Measurements from ENCODE around the gene ATG14.

The ATG14 gene

GRCh38 chr14:55374771-55375170, 36.9 kb downstream of the ATG14 start:
- H3K4me3 ChIP-seq (ENCODE audit: insufficient read depth in 1 of 2, low read depth in 1 of 2, low read length in 2 of 2): no peak overlapping the region
- H3K79me1 ChIP-seq (replicated peaks; ENCODE audit: low read length, poor library complexity, severe bottlenecking): peaks cover 4% of the 10 kb centered on the region
- H3K4ac ChIP-seq (ENCODE audit: low read depth in 1 of 2, low read length in 2 of 2): no peak overlapping the region
- no peak overlapping the region for H4K8ac ChIP-seq (ENCODE audit: low read length)
- H2BK15ac ChIP-seq (ENCODE audit: low read depth, poor library complexity, severe bottlenecking): no peak overlapping the region
- DNase-seq: no peak
- WGBS: 94% methylated on average over 3 of the region's 4 CpGs
- H2BK12ac ChIP-seq (ENCODE audit: low read length in 2 of 2): no peak overlapping the region
- H3K9ac ChIP-seq (ENCODE audit: low read length): no peak overlapping the region
- no peak overlapping the region for H3K18ac ChIP-seq (ENCODE audit: low read depth in 1 of 2, low read length in 2 of 2)
- H3K4me1 ChIP-seq (ENCODE audit: control insufficient read depth, insufficient read depth, low read depth, low read length): no peaks in the 10 kb centered on the region
- peaks cover 23 to 71% of the 10 kb centered on the region in 2 experiments for H3K36me3 ChIP-seq (ENCODE audit: control insufficient read depth in 1 of 2, insufficient read depth in 2 of 2, low read depth in 1 of 2, low read length in 2 of 2)
- H2AFZ ChIP-seq (ENCODE audit: low read depth, low read length): no peak overlapping the region
- H3K4me2 ChIP-seq (ENCODE audit: low read length, poor library complexity, severe bottlenecking): no peak overlapping the region
- H3K14ac ChIP-seq (ENCODE audit: low read length in 2 of 2): no peak overlapping the region
- H3K23ac ChIP-seq (ENCODE audit: low read length in 2 of 2): no peak overlapping the region
- H3K27ac ChIP-seq (ENCODE audit: low read length, poor library complexity, severe bottlenecking): no peak overlapping the region
- no peak overlapping the region for H4K91ac ChIP-seq (ENCODE audit: low read length)
- no peak overlapping the region for H2AK5ac ChIP-seq (ENCODE audit: low read length, severe bottlenecking)
- H2BK120ac ChIP-seq (ENCODE audit: low read depth, low read length): no peak overlapping the region
- H3K27me3 ChIP-seq (ENCODE audit: control insufficient read depth in 1 of 2, insufficient read depth in 1 of 2, low read length in 2 of 2): no peaks in the 10 kb centered on the region
- no peak overlapping the region for H2BK5ac ChIP-seq (ENCODE audit: low read depth, low read length, poor library complexity, severe bottlenecking)
- H3K9me3 ChIP-seq (ENCODE audit: control insufficient read depth, low read length): no peaks in the 10 kb centered on the region

- 47% methylated on average over 4 of the region's 5 CpGs for WGBS
- Histone ChIP-seq H4K8ac (ENCODE audit: low read length) (no peak overlapping the region), H3K9ac (ENCODE audit: low read length) (no peak overlapping the region), H3K4me2 (ENCODE audit: low read length, poor library complexity, severe bottlenecking) (no peak overlapping the region), H2AFZ (ENCODE audit: low read depth, low read length) (no peak overlapping the region), H3K79me1 (replicated peaks; ENCODE audit: low read length, poor library complexity, severe bottlenecking) (peaks cover 4% of the 10 kb centered on the region), H3K14ac (ENCODE audit: low read length in 2 of 2) (no peak overlapping the region), H3K27me3 (ENCODE audit: control insufficient read depth in 1 of 2, insufficient read depth in 1 of 2, low read length in 2 of 2) (no peaks in the 10 kb centered on the region), H3K4me3 (ENCODE audit: insufficient read depth in 1 of 2, low read depth in 1 of 2, low read length in 2 of 2) (no peak overlapping the region), H3K36me3 (ENCODE audit: control insufficient read depth in 1 of 2, insufficient read depth in 2 of 2, low read depth in 1 of 2, low read length in 2 of 2) (peaks cover 21 to 73% of the 10 kb centered on the region in 2 experiments), H2BK120ac (ENCODE audit: low read depth, low read length) (no peak overlapping the region), H2AK5ac (ENCODE audit: low read length, severe bottlenecking) (no peak overlapping the region), H3K4me1 (ENCODE audit: control insufficient read depth, insufficient read depth, low read depth, low read length) (no peaks in the 10 kb centered on the region), H2BK12ac (ENCODE audit: low read length in 2 of 2) (no peak overlapping the region), H2BK15ac (ENCODE audit: low read depth, poor library complexity, severe bottlenecking) (no peak overlapping the region), H3K18ac (ENCODE audit: low read depth in 1 of 2, low read length in 2 of 2) (no peak overlapping the region), H3K9me3 (ENCODE audit: control insufficient read depth, low read length) (no peaks in the 10 kb centered on the region), H2BK5ac (ENCODE audit: low read depth, low read length, poor library complexity, severe bottlenecking) (no peak overlapping the region), H3K27ac (ENCODE audit: low read length, poor library complexity, severe bottlenecking) (no peak overlapping the region), H3K4ac (ENCODE audit: low read depth in 1 of 2, low read length in 2 of 2) (no peak overlapping the region), H4K91ac (ENCODE audit: low read length) (no peak overlapping the region), H3K23ac (ENCODE audit: low read length in 2 of 2) (no peak overlapping the region)
- peak; percentile 72 for DNase-seq
These were observed 37.6 kb downstream of the ATG14 start for GRCh38 chr14:55373784-55374705.

DNA sequence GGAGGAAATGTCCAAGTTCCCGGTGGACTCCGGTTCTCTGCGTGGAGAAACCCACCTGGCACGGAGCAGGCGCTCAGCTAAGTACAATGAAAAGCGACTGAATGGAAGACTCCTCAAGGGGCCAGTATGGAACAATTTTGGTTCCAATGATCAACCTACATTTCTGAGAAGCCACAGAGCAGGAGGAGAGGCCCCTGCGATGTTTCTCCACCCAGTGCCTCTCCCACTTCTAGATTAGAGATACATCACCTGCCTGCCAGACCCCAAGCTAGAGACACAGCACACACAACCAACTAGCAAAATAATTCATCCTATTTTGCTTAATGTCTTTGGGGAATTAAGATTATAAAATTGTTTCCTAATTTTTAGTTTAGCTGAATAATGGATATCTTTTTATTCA, 38.8 kb downstream of the ATG14 start:
- H2AFZ ChIP-seq (ENCODE audit: low read depth, low read length): no peak overlapping the region
- no peaks in the 10 kb centered on the region for H3K27me3 ChIP-seq (ENCODE audit: control insufficient read depth in 1 of 2, insufficient read depth in 1 of 2, low read length in 2 of 2)
- no peak overlapping the region for H2BK5ac ChIP-seq (ENCODE audit: low read depth, low read length, poor library complexity, severe bottlenecking)
- H3K79me1 ChIP-seq (replicated peaks; ENCODE audit: low read length, poor library complexity, severe bottlenecking): peaks cover 6% of the 10 kb centered on the region
- no peak overlapping the region for H3K4me2 ChIP-seq (ENCODE audit: low read length, poor library complexity, severe bottlenecking)
- H3K27ac ChIP-seq (ENCODE audit: low read length, poor library complexity, severe bottlenecking): no peak overlapping the region
- no peaks in the 10 kb centered on the region for H3K9me3 ChIP-seq (ENCODE audit: control insufficient read depth, low read length)
- WGBS: 100% methylated on average over 7 of the region's 7 CpGs
- H3K14ac ChIP-seq (ENCODE audit: low read length in 2 of 2): no peak overlapping the region
- H3K18ac ChIP-seq (ENCODE audit: low read depth in 1 of 2, low read length in 2 of 2): no peak overlapping the region
- no peak overlapping the region for H2BK12ac ChIP-seq (ENCODE audit: low read length in 2 of 2)
- H2BK120ac ChIP-seq (ENCODE audit: low read depth, low read length): no peak overlapping the region
- H2BK15ac ChIP-seq (ENCODE audit: low read depth, poor library complexity, severe bottlenecking): no peak overlapping the region
- H3K9ac ChIP-seq (ENCODE audit: low read length): no peak overlapping the region
- H3K4me3 ChIP-seq (ENCODE audit: insufficient read depth in 1 of 2, low read depth in 1 of 2, low read length in 2 of 2): no peak overlapping the region
- no peak overlapping the region for H4K8ac ChIP-seq (ENCODE audit: low read length)
- no peak overlapping the region for H3K4ac ChIP-seq (ENCODE audit: low read depth in 1 of 2, low read length in 2 of 2)
- H3K23ac ChIP-seq (ENCODE audit: low read length in 2 of 2): no peak overlapping the region
- no peak overlapping the region for H4K91ac ChIP-seq (ENCODE audit: low read length)
- DNase-seq: no peak
- H2AK5ac ChIP-seq (ENCODE audit: low read length, severe bottlenecking): no peak overlapping the region
- H3K4me1 ChIP-seq (ENCODE audit: control insufficient read depth, insufficient read depth, low read depth, low read length): no peaks in the 10 kb centered on the region
- H3K36me3 ChIP-seq (ENCODE audit: control insufficient read depth in 1 of 2, insufficient read depth in 2 of 2, low read depth in 1 of 2, low read length in 2 of 2): peaks cover 25 to 72% of the 10 kb centered on the region in 2 experiments

DNA sequence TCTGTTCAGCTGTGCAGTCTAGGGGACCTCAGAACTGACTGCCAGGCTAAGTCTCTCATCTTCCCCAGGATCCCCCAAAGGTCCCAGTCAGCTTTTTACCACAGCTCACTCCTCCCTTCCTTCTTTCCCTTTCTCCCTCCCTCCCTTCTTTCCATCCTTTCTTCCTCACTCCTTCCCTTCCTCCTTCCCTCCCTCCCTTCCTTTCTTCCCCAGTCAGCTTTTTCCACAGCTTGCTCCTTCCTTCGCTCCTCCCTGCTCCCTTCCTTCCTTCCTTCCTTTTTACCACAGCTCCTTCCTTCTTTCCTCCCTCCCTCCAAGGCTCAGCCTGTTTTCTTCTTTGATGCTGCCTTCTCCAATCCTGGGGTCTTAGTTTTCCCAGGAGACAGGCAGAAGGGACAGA, 39.2 kb downstream of the ATG14 start:
- H2BK15ac ChIP-seq (ENCODE audit: low read depth, poor library complexity, severe bottlenecking): no peak overlapping the region
- WGBS: 100% methylated on average over 1 of the region's 1 CpG
- no peaks in the 10 kb centered on the region for H3K4me1 ChIP-seq (ENCODE audit: control insufficient read depth, insufficient read depth, low read depth, low read length)
- H3K27ac ChIP-seq (ENCODE audit: low read length, poor library complexity, severe bottlenecking): no peak overlapping the region
- DNase-seq: no peak
- H3K4me3 ChIP-seq (ENCODE audit: insufficient read depth in 1 of 2, low read depth in 1 of 2, low read length in 2 of 2): no peak overlapping the region
- H3K27me3 ChIP-seq (ENCODE audit: control insufficient read depth in 1 of 2, insufficient read depth in 1 of 2, low read length in 2 of 2): no peaks in the 10 kb centered on the region
- H2AFZ ChIP-seq (ENCODE audit: low read depth, low read length): no peak overlapping the region
- no peaks in the 10 kb centered on the region for H3K9me3 ChIP-seq (ENCODE audit: control insufficient read depth, low read length)
- H2AK5ac ChIP-seq (ENCODE audit: low read length, severe bottlenecking): no peak overlapping the region
- H3K23ac ChIP-seq (ENCODE audit: low read length in 2 of 2): no peak overlapping the region
- H2BK5ac ChIP-seq (ENCODE audit: low read depth, low read length, poor library complexity, severe bottlenecking): no peak overlapping the region
- no peak overlapping the region for H2BK120ac ChIP-seq (ENCODE audit: low read depth, low read length)
- H3K4me2 ChIP-seq (ENCODE audit: low read length, poor library complexity, severe bottlenecking): no peak overlapping the region
- H3K18ac ChIP-seq (ENCODE audit: low read depth in 1 of 2, low read length in 2 of 2): no peak overlapping the region
- no peak overlapping the region for H3K14ac ChIP-seq (ENCODE audit: low read length in 2 of 2)
- H4K91ac ChIP-seq (ENCODE audit: low read length): no peak overlapping the region
- H3K36me3 ChIP-seq (ENCODE audit: control insufficient read depth in 1 of 2, insufficient read depth in 2 of 2, low read depth in 1 of 2, low read length in 2 of 2): peaks cover 25 to 72% of the 10 kb centered on the region in 2 experiments
- no peak overlapping the region for H3K9ac ChIP-seq (ENCODE audit: low read length)
- H3K4ac ChIP-seq (ENCODE audit: low read depth in 1 of 2, low read length in 2 of 2): no peak overlapping the region
- H4K8ac ChIP-seq (ENCODE audit: low read length): no peak overlapping the region
- no peak overlapping the region for H2BK12ac ChIP-seq (ENCODE audit: low read length in 2 of 2)
- H3K79me1 ChIP-seq (replicated peaks; ENCODE audit: low read length, poor library complexity, severe bottlenecking): peaks cover 6% of the 10 kb centered on the region
